NAMALWA (cell line): Measurements from ENCODE around the gene UIMC1.
"Not testable (repeated sequence)": the region's sequence is repeated elsewhere in the genome, so short reads cannot be mapped to it uniquely, and the experiment has no call there.

ENCODE experiments used
- DNase-seq: peaks from one replicate; pipeline ENCODE4 v3.0.0-alpha.2; 2015; ENCODE audit warnings: low spot score

The UIMC1 gene

GRCh38 chr5:177005619-177006264 is 837 bp downstream of the UIMC1 start:
- DNase-seq, result peak; percentile 73

- no peak for DNase-seq
These were observed 1.6 kb downstream of the UIMC1 start for GRCh38 chr5:177004961-177005360.

GRCh38 chr5:177003649-177004048 is 2.9 kb downstream of the UIMC1 start:
- no peak for DNase-seq

GRCh38 chr5:176999526-176999925 is 7.1 kb downstream of the UIMC1 start:
- not testable (repeated sequence) for DNase-seq

DNA sequence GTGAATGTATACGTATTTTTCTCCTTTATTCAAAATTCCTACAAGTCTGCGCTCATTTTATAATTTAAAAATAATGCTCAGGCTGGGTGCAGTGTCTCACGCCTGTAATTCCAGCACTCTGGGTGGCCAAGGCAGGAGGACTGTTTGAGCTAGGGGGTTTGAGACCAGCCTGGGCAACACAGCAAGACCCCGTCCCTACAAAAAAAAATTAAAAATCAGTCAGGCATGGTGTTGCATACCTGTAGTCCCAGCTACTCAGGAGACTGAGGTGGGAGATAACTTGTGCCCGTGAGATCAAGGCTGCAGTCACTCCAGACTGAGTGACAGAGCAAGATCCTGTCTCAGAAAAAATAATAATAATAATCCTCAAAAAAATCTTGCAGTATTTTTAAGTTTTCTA is 7.8 kb downstream of the UIMC1 start:
- no peak for DNase-seq

GRCh38 chr5:176996780-176997179 is 9.8 kb downstream of the UIMC1 start:
- DNase-seq, result no peak

- peak; percentile 59 for DNase-seq
These were observed 10.4 kb downstream of the UIMC1 start for GRCh38 chr5:176995896-176996767.

DNA sequence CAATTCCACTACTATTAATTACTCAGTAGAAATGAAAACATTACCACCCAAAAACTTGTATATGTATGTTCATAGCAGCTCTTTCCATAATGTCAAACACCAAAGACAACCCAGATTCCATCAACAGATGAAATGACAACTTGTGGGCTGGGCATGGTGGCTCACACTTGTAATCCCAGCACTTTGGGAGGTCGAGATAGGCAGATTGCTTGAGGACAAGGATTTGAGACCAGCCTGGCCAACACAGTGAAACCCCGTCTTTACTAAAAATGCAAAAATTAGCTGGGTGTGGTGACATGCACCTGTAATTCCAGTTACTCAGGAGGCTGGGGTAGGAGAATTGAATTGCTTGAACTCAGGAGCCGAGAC is 11.5 kb downstream of the UIMC1 start:
- DNase-seq, result peak; percentile 37

- peak; percentile 95 for DNase-seq
These were observed 12.0 kb downstream of the UIMC1 start for GRCh38 chr5:176994460-176995121.

DNA sequence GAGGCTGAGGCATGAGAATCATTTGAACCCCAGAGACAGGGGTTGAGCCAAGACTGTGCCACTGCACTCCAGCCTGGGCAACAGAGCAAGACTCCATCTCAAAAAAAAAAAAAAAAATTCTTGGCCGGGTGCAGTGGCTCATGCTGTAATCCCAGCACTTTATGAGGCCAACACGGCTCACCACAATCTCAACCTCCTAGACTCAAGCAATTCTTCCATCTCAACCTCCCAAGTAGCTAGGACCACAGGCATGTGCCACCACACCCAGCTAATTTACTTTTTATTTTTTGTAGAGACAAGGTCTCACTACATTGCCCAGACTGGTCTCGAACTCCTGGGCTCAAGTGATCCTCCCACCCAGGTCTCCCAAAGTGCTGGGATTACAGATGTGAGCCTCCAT is 13.5 kb downstream of the UIMC1 start:
- DNase-seq, result not testable (repeated sequence)

DNA sequence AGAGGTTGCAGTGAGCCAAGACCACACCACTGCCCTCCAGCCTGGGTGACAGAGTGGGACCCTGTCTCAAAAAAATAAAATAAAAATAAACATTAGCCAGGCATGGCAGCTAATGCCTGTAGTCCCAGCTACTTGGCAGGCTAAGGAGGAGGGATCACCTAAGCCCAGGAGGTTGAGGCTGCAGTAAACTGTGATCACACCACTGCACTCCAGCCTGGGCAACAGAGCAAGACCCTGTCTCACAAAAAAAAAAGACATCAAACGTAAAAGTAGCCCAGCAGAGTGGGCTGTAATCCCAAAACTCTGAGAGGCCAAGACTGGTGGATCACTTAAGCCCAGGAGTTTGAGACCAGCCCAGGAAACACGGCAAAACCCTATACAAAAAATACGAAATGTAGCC is 19.0 kb downstream of the UIMC1 start:
- no peak for DNase-seq

GRCh38 chr5:176986280-176986679 is 20.3 kb downstream of the UIMC1 start:
- no peak for DNase-seq

- DNase-seq, result peak; percentile 80
These were observed 21.1 kb downstream of the UIMC1 start for GRCh38 chr5:176985516-176985915.

- not testable (repeated sequence) for DNase-seq
These were observed 22.4 kb downstream of the UIMC1 start for GRCh38 chr5:176984176-176984575.

DNA sequence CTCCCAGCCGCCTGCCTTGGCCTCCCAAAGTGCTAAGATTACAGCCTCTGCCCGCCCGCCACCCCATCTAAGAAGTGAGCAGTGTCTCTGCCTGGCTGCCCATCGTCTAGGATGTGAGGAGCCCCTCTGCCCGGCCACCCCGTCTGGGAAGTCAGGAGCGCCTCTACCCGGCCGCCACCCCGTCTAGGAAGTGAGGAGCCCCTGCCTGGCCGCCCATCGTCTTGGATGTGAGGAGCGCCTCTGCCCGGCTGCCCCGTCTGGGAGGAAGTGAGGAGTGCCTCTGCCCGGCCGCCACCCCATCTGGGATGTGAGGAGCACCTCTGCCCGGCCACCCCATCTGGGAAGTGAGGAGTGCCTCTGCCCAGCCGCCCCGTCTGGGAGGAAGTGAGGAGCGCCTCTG is 23.0 kb downstream of the UIMC1 start:
- not testable (repeated sequence) for DNase-seq

- DNase-seq, result not testable (repeated sequence)
These were observed 23.5 kb downstream of the UIMC1 start for GRCh38 chr5:176983112-176983511.

DNA sequence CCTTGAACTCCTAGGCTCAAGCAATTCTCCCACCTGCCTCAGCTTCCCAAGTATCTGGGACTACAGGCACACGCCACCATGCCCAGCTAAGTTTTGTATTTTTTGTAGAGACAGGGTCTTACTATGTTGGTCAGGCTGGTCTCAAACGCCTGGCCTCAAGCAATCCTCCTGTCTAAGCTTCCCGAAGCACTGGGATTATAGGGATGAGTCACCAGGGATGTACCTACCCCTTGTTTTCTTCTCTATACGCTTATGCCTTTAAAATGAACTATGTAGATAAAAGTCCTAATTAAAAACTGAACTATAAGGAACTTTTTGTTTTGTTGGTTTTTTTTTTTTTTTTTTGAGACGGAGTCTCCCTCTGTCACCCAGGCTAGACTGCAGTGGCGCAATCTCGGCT is 25.8 kb downstream of the UIMC1 start:
- no peak for DNase-seq

DNA sequence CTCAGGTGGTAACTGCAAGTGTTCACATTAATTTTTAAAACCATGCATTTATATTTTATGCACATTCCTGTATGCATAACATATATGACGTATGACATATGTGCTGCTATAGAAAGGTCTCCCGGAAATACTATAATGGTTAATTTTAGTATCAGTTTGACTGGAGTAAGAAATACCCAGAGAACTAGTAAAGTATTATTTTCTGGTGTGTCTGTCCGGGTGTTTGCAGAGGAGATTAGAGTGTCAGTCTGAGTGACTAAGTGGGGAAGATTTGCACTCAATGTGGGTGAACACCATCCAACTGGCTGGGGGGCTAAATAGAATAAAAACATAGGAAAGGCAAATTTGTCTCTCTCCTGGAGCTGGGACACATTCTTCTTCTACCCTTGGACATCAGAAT is 26.9 kb downstream of the UIMC1 start:
- DNase-seq, result no peak

- no peak for DNase-seq
These were observed 40.9 kb downstream of the UIMC1 start for GRCh38 chr5:176965633-176966032.

- peak; percentile 71 for DNase-seq
These were observed 47.5 kb downstream of the UIMC1 start for GRCh38 chr5:176959051-176959450.

DNA sequence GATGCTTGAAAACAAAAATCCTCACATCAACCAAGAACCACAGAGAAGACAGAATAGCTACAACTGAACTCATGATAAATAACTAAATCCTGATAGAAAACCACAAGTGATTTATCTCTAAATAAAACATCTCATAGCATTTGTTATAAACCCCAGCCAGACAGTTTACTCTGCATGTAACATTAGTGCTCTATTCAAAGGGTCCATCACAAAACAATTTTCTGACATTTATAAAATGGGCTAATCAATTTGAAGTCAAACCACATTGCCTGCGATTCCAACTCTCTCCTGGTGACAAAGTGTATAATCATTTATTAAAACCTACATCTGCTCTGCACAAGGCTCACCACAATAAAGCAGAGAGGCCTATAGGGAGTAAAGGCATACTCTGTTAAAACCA is 49.8 kb downstream of the UIMC1 start:
- no peak for DNase-seq

DNA sequence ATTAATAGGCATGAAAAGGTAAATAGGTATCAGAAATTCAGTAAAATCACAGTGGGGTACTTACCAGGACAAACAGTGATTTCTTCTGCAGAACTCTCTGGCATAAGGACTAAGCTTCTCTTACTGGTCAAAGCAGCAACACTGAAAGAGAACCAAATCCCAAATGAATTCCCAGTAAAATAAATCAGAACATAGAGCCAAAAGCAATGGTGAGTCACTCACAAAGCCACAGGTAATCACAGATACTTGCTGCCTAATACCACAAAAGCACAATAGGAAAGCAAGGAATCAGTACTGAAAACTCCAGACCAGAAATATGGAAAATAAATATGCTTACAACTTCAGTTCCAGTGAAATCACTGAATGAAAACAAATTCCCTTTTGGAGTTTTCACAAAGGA is 50.7 kb downstream of the UIMC1 start:
- DNase-seq, result no peak

DNA sequence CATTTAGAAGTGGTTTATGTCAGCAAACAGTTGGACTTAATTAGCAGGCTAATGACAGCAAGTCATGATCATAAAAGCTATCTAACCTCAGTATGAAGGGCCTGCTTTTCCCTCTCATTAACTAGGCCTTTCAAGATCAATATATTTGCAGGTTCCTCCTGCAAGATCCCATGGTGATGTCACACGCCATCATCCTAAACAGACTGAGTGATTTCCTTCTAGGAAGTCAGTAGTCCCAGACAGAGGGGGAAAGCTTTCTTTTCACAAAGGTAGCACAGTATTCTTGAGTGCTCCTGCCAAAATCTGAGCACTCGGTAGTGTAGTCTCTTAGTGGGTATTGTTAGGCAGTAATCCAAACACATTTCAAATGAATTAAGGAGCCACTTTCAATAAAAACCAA is 52.5 kb downstream of the UIMC1 start:
- no peak for DNase-seq
